PC-3 (cell line): ENCODE data around the gene ANK2.

ENCODE experiments used
- EZH2 ChIP-seq: fragments of 300-600 bp; sonication (generic); IDR thresholded peaks from one replicate; pipeline ENCODE4 v1.6.1; 2017; ENCODE audit warnings: antibody characterized with exemption, mild to moderate bottlenecking, low read length; ENCODE audit not compliant: unreplicated experiment
- EZH2phosphoT487 ChIP-seq: fragments of 300-600 bp; sonication (generic); IDR thresholded peaks from 2 replicates; pipeline ENCODE4 v1.6.1; 2018; ENCODE audit warnings: mild to moderate bottlenecking, antibody characterized with exemption, low read length, borderline replicate concordance
- TF ChIP-seq, protein P1 (sequence below): fragments of 300-600 bp; sonication (generic); conservative IDR thresholded peaks from 2 replicates; pipeline ENCODE4 v1.5.1; 2017; ENCODE audit warnings: antibody characterized with exemption, low read depth, mild to moderate bottlenecking, low read length

- TF ChIP-seq, protein P1, sequence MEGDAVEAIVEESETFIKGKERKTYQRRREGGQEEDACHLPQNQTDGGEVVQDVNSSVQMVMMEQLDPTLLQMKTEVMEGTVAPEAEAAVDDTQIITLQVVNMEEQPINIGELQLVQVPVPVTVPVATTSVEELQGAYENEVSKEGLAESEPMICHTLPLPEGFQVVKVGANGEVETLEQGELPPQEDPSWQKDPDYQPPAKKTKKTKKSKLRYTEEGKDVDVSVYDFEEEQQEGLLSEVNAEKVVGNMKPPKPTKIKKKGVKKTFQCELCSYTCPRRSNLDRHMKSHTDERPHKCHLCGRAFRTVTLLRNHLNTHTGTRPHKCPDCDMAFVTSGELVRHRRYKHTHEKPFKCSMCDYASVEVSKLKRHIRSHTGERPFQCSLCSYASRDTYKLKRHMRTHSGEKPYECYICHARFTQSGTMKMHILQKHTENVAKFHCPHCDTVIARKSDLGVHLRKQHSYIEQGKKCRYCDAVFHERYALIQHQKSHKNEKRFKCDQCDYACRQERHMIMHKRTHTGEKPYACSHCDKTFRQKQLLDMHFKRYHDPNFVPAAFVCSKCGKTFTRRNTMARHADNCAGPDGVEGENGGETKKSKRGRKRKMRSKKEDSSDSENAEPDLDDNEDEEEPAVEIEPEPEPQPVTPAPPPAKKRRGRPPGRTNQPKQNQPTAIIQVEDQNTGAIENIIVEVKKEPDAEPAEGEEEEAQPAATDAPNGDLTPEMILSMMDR: no peak
- TF ChIP-seq EZH2 (no peak), EZH2phosphoT487 (no peak)
Observed at GRCh38 chr4:113116414-113117357, 67.2 kb downstream of the ANK2 start.
